ENCODE measurements around the gene TMEM80. TPM values are rescaled to one million over a fixed set of nuclear protein-coding genes. Genes with fewer than 3 reads are reported as not detected.
"Not testable (repeated sequence)": the region's sequence is repeated elsewhere in the genome, so short reads cannot be mapped to it uniquely, and the experiment has no call there.

The TMEM80 gene
- 10 to 100 TPM; 28.6 to 62.9 (median 36.1) TPM for total RNA-seq

DNA sequence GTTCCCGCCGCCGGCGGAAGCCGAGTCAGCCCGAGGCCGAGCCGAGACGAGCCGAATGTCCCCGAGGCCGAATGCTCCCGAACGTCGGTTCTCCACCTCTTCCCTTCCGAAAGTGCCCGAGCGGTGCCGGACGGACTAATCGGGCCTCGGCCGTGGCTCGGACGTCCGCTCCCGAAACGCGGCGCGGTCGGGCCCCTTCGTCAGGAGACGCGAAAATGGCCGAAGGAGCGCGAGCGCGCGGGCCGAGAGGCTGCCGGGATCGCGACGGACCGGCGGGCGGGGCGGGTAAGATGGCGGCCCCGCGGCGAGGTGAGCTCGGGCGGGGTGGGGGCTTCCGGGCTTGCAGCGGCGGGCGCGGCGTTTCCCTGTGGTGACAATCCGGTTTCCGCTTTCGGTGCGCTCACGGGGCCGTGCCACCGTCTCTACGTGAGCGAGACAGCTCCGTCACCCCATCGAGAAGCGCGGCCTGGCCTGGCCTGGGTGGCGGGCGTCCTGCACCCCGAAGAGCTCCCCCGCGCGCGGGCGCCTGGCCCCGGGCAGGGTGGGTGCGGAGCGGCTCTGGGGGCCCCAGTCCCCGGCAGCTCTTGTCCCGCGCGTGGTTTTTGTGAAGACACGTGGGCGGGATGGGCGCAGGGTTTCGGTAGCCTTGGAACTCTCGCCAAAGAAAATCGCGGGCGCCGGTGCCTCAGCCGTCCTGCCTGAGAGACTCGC is at the start of gene TMEM80:
Gene TMEM80 (plus strand): TSS at position 279 of the 711 bp plus-strand sequence. CDS start 12 bp downstream, at position 291.
- DNase-seq (peak; percentile 98 to 99), ATAC-seq (ENCODE audit: low FRiP score in 2 of 2) (peak; percentile 93 to 96)
- Histone ChIP-seq H3K4me1 (peaks cover 28 to 44% (median 33%) of the 10 kb centered on the region in 4 donors), H3K27ac (peak within 1 kb of the TSS; percentile 99 to 100 (median 100)), H3K4me3 (peak within 1 kb of the TSS; percentile 87 to 98 (median 96)), H3K36me3 (peaks cover 0 to 9% (median 7%) of the 10 kb centered on the region in 4 donors), H3K27me3 (no peaks in the 10 kb centered on the region), H3K9me3 (no peaks in the 10 kb centered on the region)
- 0% methylated on average over 17 to 56 of the region's 101 CpGs for WGBS, 2 donors
- TF ChIP-seq EP300 (IDR thresholded peaks at IDR 0.05) (no peak), POLR2AphosphoS5 (IDR thresholded peaks at IDR 0.05) (peak; percentile 59 to 61), POLR2A (IDR thresholded peaks at IDR 0.05) (peak in 3 of 4 donors; percentile 25 to 90 (median 71))
- TF ChIP-seq, protein P1, sequence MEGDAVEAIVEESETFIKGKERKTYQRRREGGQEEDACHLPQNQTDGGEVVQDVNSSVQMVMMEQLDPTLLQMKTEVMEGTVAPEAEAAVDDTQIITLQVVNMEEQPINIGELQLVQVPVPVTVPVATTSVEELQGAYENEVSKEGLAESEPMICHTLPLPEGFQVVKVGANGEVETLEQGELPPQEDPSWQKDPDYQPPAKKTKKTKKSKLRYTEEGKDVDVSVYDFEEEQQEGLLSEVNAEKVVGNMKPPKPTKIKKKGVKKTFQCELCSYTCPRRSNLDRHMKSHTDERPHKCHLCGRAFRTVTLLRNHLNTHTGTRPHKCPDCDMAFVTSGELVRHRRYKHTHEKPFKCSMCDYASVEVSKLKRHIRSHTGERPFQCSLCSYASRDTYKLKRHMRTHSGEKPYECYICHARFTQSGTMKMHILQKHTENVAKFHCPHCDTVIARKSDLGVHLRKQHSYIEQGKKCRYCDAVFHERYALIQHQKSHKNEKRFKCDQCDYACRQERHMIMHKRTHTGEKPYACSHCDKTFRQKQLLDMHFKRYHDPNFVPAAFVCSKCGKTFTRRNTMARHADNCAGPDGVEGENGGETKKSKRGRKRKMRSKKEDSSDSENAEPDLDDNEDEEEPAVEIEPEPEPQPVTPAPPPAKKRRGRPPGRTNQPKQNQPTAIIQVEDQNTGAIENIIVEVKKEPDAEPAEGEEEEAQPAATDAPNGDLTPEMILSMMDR (IDR thresholded peaks at IDR 0.05): peak in 2 of 6 experiments; percentile 21 to 24

DNA sequence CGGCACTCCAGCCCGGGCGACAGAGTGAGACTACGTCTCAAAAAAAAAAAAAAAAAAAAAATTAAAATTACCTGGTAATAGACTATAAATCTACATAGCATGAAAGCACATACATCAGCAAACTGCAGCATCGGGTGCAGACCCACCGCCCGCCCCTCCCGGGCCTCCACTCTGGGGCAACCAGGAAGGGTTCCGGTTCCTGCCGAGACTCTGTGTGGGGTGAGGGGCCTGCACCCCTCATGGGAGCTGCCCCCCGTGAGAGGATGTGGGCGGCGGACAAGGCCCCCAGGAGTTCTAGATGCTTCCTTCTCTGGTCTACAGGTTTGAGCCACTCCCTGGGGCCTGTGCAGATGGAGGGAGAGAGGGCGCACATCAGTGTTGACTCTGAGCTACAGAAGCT is 49.4 kb upstream of the TMEM80 start:
- TF ChIP-seq, protein P1 (IDR thresholded peaks at IDR 0.05): no peak
- TF ChIP-seq EP300 (IDR thresholded peaks at IDR 0.05) (no peak), POLR2AphosphoS5 (IDR thresholded peaks at IDR 0.05) (no peak), POLR2A (IDR thresholded peaks at IDR 0.05) (no peak)
- peaks cover 6 to 34% (median 20%) of the 10 kb centered on the region in 4 donors for H3K36me3 ChIP-seq
- no peaks in the 10 kb centered on the region for H3K9me3 ChIP-seq
- H3K4me3 ChIP-seq: no peak overlapping the region
- no peak for DNase-seq
- H3K27ac ChIP-seq: no peak overlapping the region
- no peaks in the 10 kb centered on the region for H3K27me3 ChIP-seq
- WGBS, 2 donors: 80 to 91% methylated on average over 13 to 14 of the region's 14 CpGs
- H3K4me1 ChIP-seq: no peaks in the 10 kb centered on the region
- no peak for ATAC-seq (ENCODE audit: low FRiP score in 2 of 2)

DNA sequence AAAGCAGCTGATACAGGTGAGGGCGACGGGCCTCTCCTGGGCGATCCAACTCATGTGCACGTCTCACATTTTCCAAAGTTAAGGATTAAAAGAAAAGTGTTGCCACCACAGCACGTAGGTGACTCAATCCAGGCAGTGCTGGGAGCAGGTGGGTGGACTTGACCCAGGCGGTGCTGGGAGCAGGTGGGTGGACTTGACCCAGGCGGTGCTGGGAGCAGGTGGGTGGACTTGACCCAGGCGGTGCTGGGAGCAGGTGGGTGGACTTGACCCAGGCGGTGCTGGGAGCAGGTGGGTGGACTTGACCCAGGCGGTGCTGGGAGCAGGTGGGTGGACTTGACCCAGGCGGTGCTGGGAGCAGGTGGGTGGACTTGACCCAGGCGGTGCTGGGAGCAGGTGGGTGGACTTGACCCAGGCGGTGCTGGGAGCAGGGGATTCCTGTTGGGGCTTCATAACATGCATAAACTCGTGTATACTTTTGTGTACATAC is 47.9 kb upstream of the TMEM80 start:
- not testable (repeated sequence) for H3K4me1 ChIP-seq; ATAC-seq (ENCODE audit: low FRiP score in 2 of 2); H3K27ac ChIP-seq; H3K4me3 ChIP-seq; H3K9me3 ChIP-seq; DNase-seq; H3K27me3 ChIP-seq
- WGBS, 2 donors: 89 to 92% methylated on average over 9 to 10 of the region's 14 CpGs
- peaks cover 6 to 27% (median 20%) of the 10 kb centered on the region in 4 donors for H3K36me3 ChIP-seq

DNA sequence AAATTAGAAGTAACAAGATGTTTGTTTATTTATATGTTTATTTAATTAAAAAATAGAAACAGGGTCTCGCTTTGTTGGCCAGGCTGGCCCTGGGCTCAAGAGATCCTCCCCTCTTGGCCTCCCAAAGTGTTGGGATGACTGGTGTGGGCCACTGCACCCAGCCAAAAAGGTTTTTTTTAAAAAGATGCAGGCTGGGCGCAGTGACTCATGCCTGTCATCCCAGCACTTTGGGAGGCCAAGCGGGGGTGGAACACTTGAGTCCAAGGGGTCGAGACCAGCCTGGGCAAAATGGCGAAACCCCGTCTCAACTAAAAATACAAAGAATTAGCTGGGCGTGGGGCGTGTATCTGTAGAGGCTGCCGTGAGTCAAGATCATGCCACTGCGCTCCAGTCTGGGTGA is 45.1 kb upstream of the TMEM80 start:
- DNase-seq (no peak), ATAC-seq (ENCODE audit: low FRiP score in 2 of 2) (no peak)
- H3K4me1 ChIP-seq: peaks cover 0 to 5% (median 0%) of the 10 kb centered on the region in 4 donors
- H3K36me3 ChIP-seq: peaks cover 0 to 22% (median 7%) of the 10 kb centered on the region in 4 donors
- H3K9me3 ChIP-seq: no peaks in the 10 kb centered on the region
- H3K4me3 ChIP-seq: no peak overlapping the region
- WGBS, 2 donors: 96 to 98% methylated on average over 10 of the region's 10 CpGs
- no peaks in the 10 kb centered on the region for H3K27me3 ChIP-seq
- TF ChIP-seq EP300 (IDR thresholded peaks at IDR 0.05): no peak
- TF ChIP-seq POLR2A (IDR thresholded peaks at IDR 0.05): no peak
- TF ChIP-seq, protein P1 (IDR thresholded peaks at IDR 0.05): no peak
- no peak for TF ChIP-seq POLR2AphosphoS5 (IDR thresholded peaks at IDR 0.05)
- H3K27ac ChIP-seq: no peak overlapping the region

DNA sequence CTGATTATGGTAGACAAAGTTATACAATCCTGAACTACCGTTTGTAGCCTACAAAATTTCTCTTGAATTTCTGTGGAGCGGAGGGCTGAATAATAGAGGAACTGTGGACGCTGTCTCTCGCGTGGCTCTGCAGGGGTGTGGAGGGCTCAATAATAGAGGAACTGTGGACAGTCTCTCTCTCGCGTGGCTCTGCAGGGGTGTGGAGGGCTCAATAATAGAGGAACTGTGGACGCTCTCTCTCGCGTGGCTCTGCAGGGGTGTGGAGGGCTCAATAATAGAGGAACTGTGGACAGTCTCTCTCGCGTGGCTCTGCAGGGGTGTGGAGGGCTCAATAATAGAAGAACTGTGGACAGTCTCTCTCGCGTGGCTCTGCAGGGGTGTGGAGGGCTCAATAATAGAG is 42.5 kb upstream of the TMEM80 start:
- WGBS, 2 donors: 68 to 86% methylated on average over 14 of the region's 14 CpGs
- not testable (repeated sequence) for DNase-seq; ATAC-seq (ENCODE audit: low FRiP score in 2 of 2)

More for the DNA sequence above, 42.5 kb upstream of the TMEM80 start:
- not testable (repeated sequence) for H3K27ac ChIP-seq, H3K27me3 ChIP-seq, H3K4me3 ChIP-seq, H3K4me1 ChIP-seq, H3K9me3 ChIP-seq
- peaks cover 0 to 25% (median 10%) of the 10 kb centered on the region in 4 donors for H3K36me3 ChIP-seq
